K562 (cell line): Measurements from ENCODE around the gene PLEKHN1. TPM values are rescaled to one million over a fixed set of nuclear protein-coding genes. Genes with fewer than 3 reads are reported as not detected.

ENCODE experiments used
- BRD4 ChIP-seq: fragments of 200-600 bp; sonication (generic); IDR thresholded peaks from 2 replicates; pipeline ENCODE4 v1.6.1; 2017; ENCODE audit warnings: inconsistent platforms
- CHD1 ChIP-seq: fragments of 200-600 bp; sonication (generic); IDR thresholded peaks from one replicate; pipeline ENCODE4 v1.6.1; 2012; ENCODE audit warnings: mild to moderate bottlenecking, moderate library complexity, low read length, inconsistent platforms
- DIDO1 ChIP-seq: fragments of 450-650 bp; IDR thresholded peaks from 2 replicates; pipeline ENCODE4 v1.6.1; 2016; ENCODE audit warnings: low read depth, missing biosample characterization, missing genetic modification characterization
- ETV1 ChIP-seq: fragments of 450-650 bp; conservative IDR thresholded peaks from 2 replicates; pipeline ENCODE4 v1.6.1; 2016; ENCODE audit warnings: missing genetic modification characterization, control low read depth, low read depth, missing compliant biosample characterization
- GABPB1 ChIP-seq: sonication (generic); formaldehyde crosslinking; IDR thresholded peaks from 2 replicates; pipeline ENCODE4 v1.8.0; 2022; ENCODE audit warnings: mild to moderate bottlenecking, missing genetic modification reagents
- HCFC1 ChIP-seq: IDR thresholded peaks from 2 replicates; pipeline ENCODE4 v1.6.1; 2012; ENCODE audit warnings: low read depth, low read length, improper control_type of control experiment
- HEY1 ChIP-seq: fragments of 250-450 bp; sonication (Bioruptor Pico); IDR thresholded peaks from 2 replicates; pipeline ENCODE4 v1.5.0; 2020; ENCODE audit warnings: mild to moderate bottlenecking, moderate library complexity, borderline replicate concordance
- HMGN3 ChIP-seq: IDR thresholded peaks from 2 replicates; pipeline ENCODE4 v1.6.1; 2011; ENCODE audit warnings: borderline replicate concordance, low read depth, mild to moderate bottlenecking, mixed read lengths, low read length; ENCODE audit not compliant: insufficient read length; ENCODE audit errors: extremely low read depth
- HNRNPL ChIP-seq: fragments of 200-400 bp; formaldehyde crosslinking; IDR thresholded peaks from 2 replicates; pipeline ENCODE4 v1.6.1; 2017; ENCODE audit warnings: low read depth, mild to moderate bottlenecking, low read length
- MEIS2 ChIP-seq: fragments of 450-650 bp; IDR thresholded peaks from 2 replicates; pipeline ENCODE4 v1.6.1; 2014; ENCODE audit warnings: mild to moderate bottlenecking; ENCODE audit not compliant: partially characterized antibody
- NONO ChIP-seq, 2 experiments: fragments of 200-400 bp in 1 of 2; fragments of 450-650 bp in 1 of 2; formaldehyde crosslinking in 1 of 2; IDR thresholded peaks; 2 replicates each; pipeline ENCODE4 v1.6.1; 2017; ENCODE audit warnings: low read depth in 2 of 2, mild to moderate bottlenecking in 2 of 2, moderate library complexity in 2 of 2, low read length in 1 of 2
- RBBP5 ChIP-seq: fragments of 200-600 bp; sonication (generic); IDR thresholded peaks from 2 replicates; pipeline ENCODE4 v1.6.1; 2012; ENCODE audit warnings: borderline replicate concordance, mild to moderate bottlenecking, low read length, control low read depth, inconsistent platforms; ENCODE audit not compliant: insufficient read depth, poor library complexity, severe bottlenecking
- TAF15 ChIP-seq: fragments of 200-400 bp; formaldehyde crosslinking; IDR thresholded peaks from 2 replicates; pipeline ENCODE4 v1.6.1; 2017; ENCODE audit warnings: mild to moderate bottlenecking, low read depth, low read length, moderate library complexity
- ZNF551 ChIP-seq: fragments of 250-450 bp; sonication (Bioruptor Pico); IDR thresholded peaks from 2 replicates; pipeline ENCODE4 v1.5.0; 2021; ENCODE audit warnings: mild to moderate bottlenecking, moderate library complexity
- ZNF79 ChIP-seq: fragments of 250-450 bp; sonication (Bioruptor Pico); IDR thresholded peaks from 2 replicates; pipeline ENCODE4 v1.4.0; 2020; ENCODE audit warnings: low read depth, mild to moderate bottlenecking, moderate library complexity
- polyA plus RNA-seq, 8 experiments: library from polyadenylated mRNA; depleted of rRNA in 4 of 8; stranded (reverse) in 5 of 8; unstranded in 3 of 8; fragments of >200 nt; fragmentation: Nextera tagmentation in 2 of 8; fragmentation: Illumina TruSeq in 1 of 8; extraction: Ambion mirVana in 2 of 8; extraction: Trizol in 1 of 8; gene quantifications; 2 replicates each; pipeline versions ENCODE4 v1.2.1 to v1.2.3, GENCODE V29; 2011 to 2014; ENCODE audit warnings: inconsistent platforms in 1 of 8, missing spikeins in 1 of 8
- total RNA-seq, 7 experiments: library from RNA; depleted of rRNA in 6 of 7; stranded (reverse); fragments of >200 nt in 6 of 7; fragmentation: Illumina TruSeq in 2 of 7; extraction: Trizol in 2 of 7; gene quantifications; 2 replicates each; pipeline versions ENCODE4 v1.2.1 to v1.2.3, GENCODE V29; 2011 to 2021; ENCODE audit warnings: low replicate concordance in 1 of 7
- TF ChIP-seq, protein P1 (sequence below), 2 experiments: fragments of 200-800 bp in 1 of 2; sonication (Bioruptor generic) in 1 of 2; sonication (generic) in 1 of 2; formaldehyde crosslinking in 1 of 2; IDR thresholded peaks in 1 of 2; conservative IDR thresholded peaks in 1 of 2; 2 replicates each; pipeline versions ENCODE4 v1.5.0 to v1.6.1; 2016 to 2020; ENCODE audit warnings: missing compliant biosample characterization in 1 of 2, missing genetic modification characterization in 1 of 2, missing genetic modification reagents in 1 of 2
- TF ChIP-seq, protein P2 (sequence below), 2 experiments: fragments of 450-650 bp; IDR thresholded peaks; 2 replicates each; pipeline ENCODE4 v1.6.1; 2016
- TF ChIP-seq, protein P3 (sequence below): fragments of 450-650 bp; IDR thresholded peaks from 2 replicates; pipeline ENCODE4 v1.6.1; 2017; ENCODE audit warnings: antibody characterized with exemption, mild to moderate bottlenecking

PLEKHN1 gene
- total and polyA plus RNA-seq, 9 of the 15 experiments (the other 6 are each of a cell fraction or from before 2014, with no cell fraction given), result 0.07 to 1.5 (median 0.13) TPM; not detected in 2

DNA sequence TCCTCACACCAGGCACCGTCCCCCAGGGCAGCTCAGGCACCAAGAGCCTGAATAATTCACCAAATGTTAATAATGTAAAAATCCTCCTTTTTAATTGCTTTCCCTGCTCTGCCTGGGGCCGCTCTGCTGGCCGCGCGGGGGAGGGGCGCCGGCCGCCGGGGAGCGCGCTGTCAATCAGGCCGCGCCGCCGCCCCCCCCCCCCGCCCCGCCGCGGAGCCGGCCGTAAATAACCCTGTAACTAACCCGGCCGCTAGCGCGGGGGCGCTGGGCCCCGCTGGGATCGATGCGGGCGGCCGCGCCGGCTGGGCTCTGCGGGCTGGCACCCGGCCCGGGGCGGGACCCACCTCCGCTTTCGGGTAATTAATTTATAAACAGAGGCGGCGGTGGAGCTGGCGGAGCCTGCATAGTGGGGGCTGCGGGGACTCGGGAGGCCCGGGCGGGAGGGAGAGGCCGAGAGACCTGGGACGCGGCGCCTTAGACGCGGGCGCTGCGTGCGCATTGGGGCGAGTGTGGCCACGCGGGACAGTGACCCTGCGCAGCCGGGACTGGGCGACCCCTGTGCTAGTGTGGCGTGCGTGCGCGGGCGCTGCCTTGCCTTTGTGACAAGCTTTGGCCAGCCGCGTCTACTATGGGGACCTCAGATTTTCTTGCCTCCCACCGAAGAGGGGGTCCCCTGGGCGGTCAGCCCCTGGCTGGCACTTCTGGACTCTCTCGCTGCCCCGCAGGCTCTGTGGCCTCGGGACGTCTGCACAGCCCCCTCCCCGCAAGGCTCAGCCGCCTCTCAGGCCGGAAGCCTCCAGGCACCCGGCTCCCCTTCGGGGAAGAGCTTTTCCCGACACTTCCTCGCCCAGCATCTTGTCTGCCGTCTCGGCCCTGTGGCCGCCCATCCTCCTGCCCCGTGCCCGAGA, 25.9 kb upstream of the PLEKHN1 start (continued):
- TF ChIP-seq, protein P1, sequence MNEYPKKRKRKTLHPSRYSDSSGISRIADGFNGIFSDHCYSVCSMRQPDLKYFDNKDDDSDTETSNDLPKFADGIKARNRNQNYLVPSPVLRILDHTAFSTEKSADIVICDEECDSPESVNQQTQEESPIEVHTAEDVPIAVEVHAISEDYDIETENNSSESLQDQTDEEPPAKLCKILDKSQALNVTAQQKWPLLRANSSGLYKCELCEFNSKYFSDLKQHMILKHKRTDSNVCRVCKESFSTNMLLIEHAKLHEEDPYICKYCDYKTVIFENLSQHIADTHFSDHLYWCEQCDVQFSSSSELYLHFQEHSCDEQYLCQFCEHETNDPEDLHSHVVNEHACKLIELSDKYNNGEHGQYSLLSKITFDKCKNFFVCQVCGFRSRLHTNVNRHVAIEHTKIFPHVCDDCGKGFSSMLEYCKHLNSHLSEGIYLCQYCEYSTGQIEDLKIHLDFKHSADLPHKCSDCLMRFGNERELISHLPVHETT (CRISPR knock-in tag; conservative IDR thresholded peaks at IDR 0.05 in 1 of 2, IDR thresholded peaks at IDR 0.05 in 1 of 2), result peak in 1 of 2 experiments; percentile 64; a peak in 1 of 4 replicates
- TF ChIP-seq BRD4 (no peak), ETV1 (tag) (0 out of 2 replicates have a peak, but pooled peaks have one; percentile 20), CHD1 (no peak), GABPB1 (CRISPR knock-in tag) (peak; percentile 54; the same call in 1 of the 2 replicates), HEY1 (CRISPR knock-in tag) (no peak), MEIS2 (peak; percentile 79), ZNF79 (CRISPR knock-in tag) (no peak), DIDO1 (tag) (no peak), TAF15 (no peak), HNRNPL (no peak), HMGN3 (peak; percentile 75), ZNF551 (CRISPR knock-in tag) (no peak), HCFC1 (no peak), NONO (IDR thresholded peaks at IDR 0.05; ENCODE audit: low read depth in 2 of 2, low read length in 1 of 2) (peak in 1 of 2 experiments; percentile 68; a peak in 1 of 4 replicates), RBBP5 (peak; percentile 51)
- TF ChIP-seq, protein P2, sequence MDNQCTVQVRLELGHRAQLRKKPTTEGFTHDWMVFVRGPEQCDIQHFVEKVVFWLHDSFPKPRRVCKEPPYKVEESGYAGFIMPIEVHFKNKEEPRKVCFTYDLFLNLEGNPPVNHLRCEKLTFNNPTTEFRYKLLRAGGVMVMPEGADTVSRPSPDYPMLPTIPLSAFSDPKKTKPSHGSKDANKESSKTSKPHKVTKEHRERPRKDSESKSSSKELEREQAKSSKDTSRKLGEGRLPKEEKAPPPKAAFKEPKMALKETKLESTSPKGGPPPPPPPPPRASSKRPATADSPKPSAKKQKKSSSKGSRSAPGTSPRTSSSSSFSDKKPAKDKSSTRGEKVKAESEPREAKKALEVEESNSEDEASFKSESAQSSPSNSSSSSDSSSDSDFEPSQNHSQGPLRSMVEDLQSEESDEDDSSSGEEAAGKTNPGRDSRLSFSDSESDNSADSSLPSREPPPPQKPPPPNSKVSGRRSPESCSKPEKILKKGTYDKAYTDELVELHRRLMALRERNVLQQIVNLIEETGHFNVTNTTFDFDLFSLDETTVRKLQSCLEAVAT (IDR thresholded peaks at IDR 0.05), result no peak
- TF ChIP-seq, protein P3, sequence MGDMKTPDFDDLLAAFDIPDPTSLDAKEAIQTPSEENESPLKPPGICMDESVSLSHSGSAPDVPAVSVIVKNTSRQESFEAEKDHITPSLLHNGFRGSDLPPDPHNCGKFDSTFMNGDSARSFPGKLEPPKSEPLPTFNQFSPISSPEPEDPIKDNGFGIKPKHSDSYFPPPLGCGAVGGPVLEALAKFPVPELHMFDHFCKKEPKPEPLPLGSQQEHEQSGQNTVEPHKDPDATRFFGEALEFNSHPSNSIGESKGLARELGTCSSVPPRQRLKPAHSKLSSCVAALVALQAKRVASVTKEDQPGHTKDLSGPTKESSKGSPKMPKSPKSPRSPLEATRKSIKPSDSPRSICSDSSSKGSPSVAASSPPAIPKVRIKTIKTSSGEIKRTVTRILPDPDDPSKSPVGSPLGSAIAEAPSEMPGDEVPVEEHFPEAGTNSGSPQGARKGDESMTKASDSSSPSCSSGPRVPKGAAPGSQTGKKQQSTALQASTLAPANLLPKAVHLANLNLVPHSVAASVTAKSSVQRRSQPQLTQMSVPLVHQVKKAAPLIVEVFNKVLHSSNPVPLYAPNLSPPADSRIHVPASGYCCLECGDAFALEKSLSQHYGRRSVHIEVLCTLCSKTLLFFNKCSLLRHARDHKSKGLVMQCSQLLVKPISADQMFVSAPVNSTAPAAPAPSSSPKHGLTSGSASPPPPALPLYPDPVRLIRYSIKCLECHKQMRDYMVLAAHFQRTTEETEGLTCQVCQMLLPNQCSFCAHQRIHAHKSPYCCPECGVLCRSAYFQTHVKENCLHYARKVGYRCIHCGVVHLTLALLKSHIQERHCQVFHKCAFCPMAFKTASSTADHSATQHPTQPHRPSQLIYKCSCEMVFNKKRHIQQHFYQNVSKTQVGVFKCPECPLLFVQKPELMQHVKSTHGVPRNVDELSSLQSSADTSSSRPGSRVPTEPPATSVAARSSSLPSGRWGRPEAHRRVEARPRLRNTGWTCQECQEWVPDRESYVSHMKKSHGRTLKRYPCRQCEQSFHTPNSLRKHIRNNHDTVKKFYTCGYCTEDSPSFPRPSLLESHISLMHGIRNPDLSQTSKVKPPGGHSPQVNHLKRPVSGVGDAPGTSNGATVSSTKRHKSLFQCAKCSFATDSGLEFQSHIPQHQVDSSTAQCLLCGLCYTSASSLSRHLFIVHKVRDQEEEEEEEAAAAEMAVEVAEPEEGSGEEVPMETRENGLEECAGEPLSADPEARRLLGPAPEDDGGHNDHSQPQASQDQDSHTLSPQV, result no peak
